IgD-negative memory B cell (primary cell): ENCODE data around the gene CXXC5. TPM values are rescaled to one million over a fixed set of nuclear protein-coding genes. Genes with fewer than 3 reads are reported as not detected.

ENCODE experiments used
- H3K27ac Mint-ChIP-seq, 3 donors: one replicate each; pipeline ENCODE4 v1.8.0; 2020 to 2022; ENCODE audit warnings: mild to moderate bottlenecking in 3 of 3, mixed read lengths in 3 of 3, moderate library complexity in 1 of 3
- H3K27me3 Mint-ChIP-seq: one replicate; pipeline ENCODE4 v1.8.0; 2021; ENCODE audit warnings: mixed read lengths
- H3K36me3 Mint-ChIP-seq: one replicate; pipeline ENCODE4 v1.8.0; 2020; ENCODE audit warnings: mild to moderate bottlenecking, mixed read lengths
- H3K4me1 Mint-ChIP-seq, 3 donors: one replicate each; pipeline ENCODE4 v1.8.0; 2020 to 2022; ENCODE audit warnings: mixed read lengths in 3 of 3, mild to moderate bottlenecking in 1 of 3
- H3K4me3 Mint-ChIP-seq, 4 donors: one replicate each; pipeline ENCODE4 v1.8.0; 2020 to 2022; ENCODE audit warnings: mild to moderate bottlenecking in 4 of 4, mixed read lengths in 4 of 4, moderate library complexity in 3 of 4
- H3K9me3 Mint-ChIP-seq, 3 donors: one replicate each; pipeline ENCODE4 v1.8.0; 2020 to 2021; ENCODE audit warnings: mixed read lengths in 3 of 3, mild to moderate bottlenecking in 1 of 3
- polyA plus RNA-seq: library from polyadenylated mRNA; unstranded; fragments of 300-500 nt; fragmentation: Illumina TruSeq; gene quantifications from one replicate; pipeline ENCODE4 v1.2.3, GENCODE V29; 2021

The CXXC5 gene
- polyA plus RNA-seq, 1 donor from 2014 or later = 447 TPM

- no peaks in the 10 kb centered on the region for H3K9me3 Mint-ChIP-seq
- peak overlapping the region; percentile 85 to 97 (median 90) for H3K27ac Mint-ChIP-seq
- H3K4me3 Mint-ChIP-seq = peak overlapping the region; percentile 87 to 99 (median 99)
- no peaks in the 10 kb centered on the region for H3K27me3 Mint-ChIP-seq
- peaks cover 28 to 53% (median 43%) of the 10 kb centered on the region in 3 donors for H3K4me1 Mint-ChIP-seq
- H3K36me3 Mint-ChIP-seq = no peaks in the 10 kb centered on the region
Measured at GRCh38 chr5:139651853-139652787, 4.0 kb downstream of the CXXC5 start.

- H3K4me3 Mint-ChIP-seq = peak overlapping the region; percentile 87 to 99 (median 99)
- H3K9me3 Mint-ChIP-seq = no peaks in the 10 kb centered on the region
- H3K27me3 Mint-ChIP-seq = no peaks in the 10 kb centered on the region
- H3K36me3 Mint-ChIP-seq = peaks cover under 1% of the 10 kb centered on the region
- H3K4me1 Mint-ChIP-seq = peaks cover 32 to 56% (median 49%) of the 10 kb centered on the region in 3 donors
- peak overlapping the region; percentile 85 to 97 (median 90) for H3K27ac Mint-ChIP-seq
Measured at GRCh38 chr5:139652788-139653241, 4.7 kb downstream of the CXXC5 start.

GRCh38 chr5:139653616-139654015, 5.5 kb downstream of the CXXC5 start:
- Mint-ChIP-seq H3K4me3 (peak overlapping the region; percentile 61 to 99 (median 88)), H3K4me1 (peaks cover 40 to 62% (median 55%) of the 10 kb centered on the region in 3 donors), H3K9me3 (no peaks in the 10 kb centered on the region), H3K36me3 (peaks cover 1% of the 10 kb centered on the region), H3K27me3 (no peaks in the 10 kb centered on the region), H3K27ac (peak overlapping the region; percentile 90 to 97 (median 92))

- Mint-ChIP-seq H3K4me3 (peak overlapping the region; percentile 52 to 79 (median 66)), H3K4me1 (peaks cover 47 to 68% (median 61%) of the 10 kb centered on the region in 3 donors), H3K27ac (peak overlapping the region; percentile 90 to 93 (median 92)), H3K27me3 (no peaks in the 10 kb centered on the region), H3K9me3 (no peaks in the 10 kb centered on the region), H3K36me3 (peaks cover 4% of the 10 kb centered on the region)
Measured at GRCh38 chr5:139654464-139654863, 6.3 kb downstream of the CXXC5 start.

- H3K9me3 Mint-ChIP-seq = no peaks in the 10 kb centered on the region
- H3K36me3 Mint-ChIP-seq = peaks cover 4% of the 10 kb centered on the region
- H3K4me3 Mint-ChIP-seq = peak overlapping the region in 3 of 4 donors; percentile 52 to 79 (median 78)
- peak overlapping the region; percentile 40 to 92 (median 90) for H3K27ac Mint-ChIP-seq
- H3K4me1 Mint-ChIP-seq = peaks cover 47 to 70% (median 64%) of the 10 kb centered on the region in 3 donors
- no peaks in the 10 kb centered on the region for H3K27me3 Mint-ChIP-seq
Measured at GRCh38 chr5:139654871-139655491, 6.8 kb downstream of the CXXC5 start.

- Mint-ChIP-seq H3K27me3 (no peaks in the 10 kb centered on the region), H3K4me1 (peaks cover 43 to 75% (median 68%) of the 10 kb centered on the region in 3 donors), H3K36me3 (peaks cover 4% of the 10 kb centered on the region), H3K9me3 (no peaks in the 10 kb centered on the region), H3K4me3 (peak overlapping the region in 3 of 4 donors; percentile 36 to 87 (median 79)), H3K27ac (peak overlapping the region in 2 of 3 donors; percentile 40 to 93)
Measured at GRCh38 chr5:139655727-139656271, 7.7 kb downstream of the CXXC5 start.

GRCh38 chr5:139657363-139658321, 9.5 kb downstream of the CXXC5 start:
- H3K9me3 Mint-ChIP-seq = no peaks in the 10 kb centered on the region
- peak overlapping the region; percentile 67 to 97 (median 93) for H3K27ac Mint-ChIP-seq
- H3K4me3 Mint-ChIP-seq = peak overlapping the region; percentile 60 to 94 (median 85)
- H3K27me3 Mint-ChIP-seq = no peaks in the 10 kb centered on the region
- peaks cover 4% of the 10 kb centered on the region for H3K36me3 Mint-ChIP-seq
- peaks cover 55 to 79% (median 73%) of the 10 kb centered on the region in 3 donors for H3K4me1 Mint-ChIP-seq

- Mint-ChIP-seq H3K4me1 (peaks cover 56 to 79% (median 74%) of the 10 kb centered on the region in 3 donors), H3K27me3 (no peaks in the 10 kb centered on the region), H3K4me3 (peak overlapping the region; percentile 74 to 94 (median 89)), H3K36me3 (peaks cover 4% of the 10 kb centered on the region), H3K27ac (peak overlapping the region; percentile 92 to 97 (median 93)), H3K9me3 (no peaks in the 10 kb centered on the region)
Measured at GRCh38 chr5:139658501-139658927, 10.4 kb downstream of the CXXC5 start.

- Mint-ChIP-seq H3K9me3 (no peaks in the 10 kb centered on the region), H3K27ac (peak overlapping the region; percentile 92 to 97 (median 93)), H3K4me3 (peak overlapping the region; percentile 74 to 94 (median 89)), H3K36me3 (peaks cover 4% of the 10 kb centered on the region), H3K4me1 (peaks cover 54 to 75% (median 72%) of the 10 kb centered on the region in 3 donors), H3K27me3 (no peaks in the 10 kb centered on the region)
Measured at GRCh38 chr5:139658928-139659667, 10.9 kb downstream of the CXXC5 start.

- Mint-ChIP-seq H3K9me3 (no peaks in the 10 kb centered on the region), H3K27me3 (no peaks in the 10 kb centered on the region), H3K4me3 (peak overlapping the region; percentile 70 to 94 (median 86))
Measured at GRCh38 chr5:139659695-139660101, 11.5 kb downstream of the CXXC5 start.

GRCh38 chr5:139660105-139660922, 12.2 kb downstream of the CXXC5 start:
- Mint-ChIP-seq H3K4me3 (peak overlapping the region; percentile 70 to 90 (median 82)), H3K27me3 (no peaks in the 10 kb centered on the region), H3K4me1 (peaks cover 54 to 72% (median 69%) of the 10 kb centered on the region in 3 donors), H3K36me3 (peaks cover 4% of the 10 kb centered on the region), H3K9me3 (no peaks in the 10 kb centered on the region), H3K27ac (peak overlapping the region; percentile 81 to 87 (median 87))

More at GRCh38 chr5:139659695-139660101, 11.5 kb downstream of the CXXC5 start:
- H3K4me1 Mint-ChIP-seq = peaks cover 54 to 75% (median 71%) of the 10 kb centered on the region in 3 donors
- H3K36me3 Mint-ChIP-seq = peaks cover 4% of the 10 kb centered on the region
- peak overlapping the region; percentile 81 to 87 (median 87) for H3K27ac Mint-ChIP-seq
